GM23338 (cell line): ENCODE data around the gene XPR1.

Source experiments
- CREB1 ChIP-seq: fragments of 250-450 bp; sonication (Bioruptor Pico); IDR thresholded peaks from 2 replicates; pipeline ENCODE4 v1.5.0; 2020; ENCODE audit warnings: low read depth, mild to moderate bottlenecking, moderate library complexity
- CTCF ChIP-seq, 2 experiments: fragments of 200-600 bp in 1 of 2; sonication (generic) in 1 of 2; conservative IDR thresholded peaks; 2 replicates each; pipeline versions ENCODE4 v1.5.1 to v1.6.1; 2016 to 2017; ENCODE audit warnings: antibody characterized with exemption in 2 of 2, low read depth in 2 of 2, mild to moderate bottlenecking in 2 of 2, moderate library complexity in 1 of 2

- TF ChIP-seq CREB1 (CRISPR knock-in tag): no peak
- no peak for TF ChIP-seq CTCF (conservative IDR thresholded peaks at IDR 0.05; ENCODE audit: low read depth in 2 of 2)
These were observed 35.9 kb upstream of the XPR1 start for GRCh38 chr1:180595966-180596365.
